T-helper 1 cell (primary cell): Measurements from ENCODE around the gene TM7SF3.
"Not testable (repeated sequence)": the region's sequence is repeated elsewhere in the genome, so short reads cannot be mapped to it uniquely, and the experiment has no call there.

Experiments
- DNase-seq, 5 donors: peaks; one replicate each; pipeline ENCODE4 v3.0.0-alpha.2; 2012 to 2020

Gene TM7SF3

DNA sequence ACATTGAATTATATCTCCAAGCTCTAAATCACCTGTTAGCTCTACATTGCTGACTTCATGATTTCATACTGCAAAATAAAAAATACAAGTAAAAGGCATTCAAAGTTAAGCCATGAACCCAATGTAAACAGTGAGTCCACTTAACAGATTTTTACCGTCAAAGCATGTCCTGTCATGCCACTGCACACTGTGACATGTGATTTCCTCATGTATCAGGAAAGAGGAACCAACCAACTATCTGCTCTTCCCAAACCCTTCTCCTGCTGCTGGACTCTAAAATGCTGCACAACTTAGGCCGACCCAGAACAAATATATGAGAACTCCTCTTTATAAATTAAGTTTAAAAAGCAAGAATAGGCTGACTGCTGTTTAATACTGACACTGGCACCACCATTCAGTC, 37.5 kb downstream of the TM7SF3 start:
- DNase-seq, result no peak

- peak; percentile 32 to 55 (median 42) for DNase-seq
These were observed 42.2 kb downstream of the TM7SF3 start for GRCh38 chr12:26971963-26972362.

- DNase-seq, result no peak
These were observed 44.0 kb downstream of the TM7SF3 start for GRCh38 chr12:26970136-26970535.

GRCh38 chr12:26966842-26967241, 47.3 kb downstream of the TM7SF3 start:
- DNase-seq, result no peak

GRCh38 chr12:26963413-26963812, 50.8 kb downstream of the TM7SF3 start:
- no peak for DNase-seq

GRCh38 chr12:26961803-26962202, 52.4 kb downstream of the TM7SF3 start:
- DNase-seq, result no peak

- DNase-seq, result not testable (repeated sequence)
These were observed 52.8 kb downstream of the TM7SF3 start for GRCh38 chr12:26961391-26961790.

DNA sequence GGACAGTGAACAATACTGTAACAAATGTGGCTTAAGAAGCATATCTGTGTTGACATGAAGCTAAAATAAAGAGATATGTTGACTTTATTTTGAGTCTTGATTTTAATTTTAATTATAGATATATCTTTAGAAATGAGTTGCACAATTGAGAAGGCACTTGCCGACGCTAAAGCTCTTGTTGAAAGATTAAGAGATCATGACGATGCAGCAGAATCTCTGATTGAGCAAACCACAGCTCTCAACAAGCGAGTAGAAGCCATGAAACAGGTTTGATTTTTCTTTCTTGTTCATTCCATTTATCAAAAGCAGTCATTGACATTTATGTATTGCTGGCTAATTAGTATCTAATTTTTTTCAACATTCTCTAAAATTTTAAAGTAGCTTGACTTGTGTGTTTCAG, 60.2 kb downstream of the TM7SF3 start:
- DNase-seq, result no peak

DNA sequence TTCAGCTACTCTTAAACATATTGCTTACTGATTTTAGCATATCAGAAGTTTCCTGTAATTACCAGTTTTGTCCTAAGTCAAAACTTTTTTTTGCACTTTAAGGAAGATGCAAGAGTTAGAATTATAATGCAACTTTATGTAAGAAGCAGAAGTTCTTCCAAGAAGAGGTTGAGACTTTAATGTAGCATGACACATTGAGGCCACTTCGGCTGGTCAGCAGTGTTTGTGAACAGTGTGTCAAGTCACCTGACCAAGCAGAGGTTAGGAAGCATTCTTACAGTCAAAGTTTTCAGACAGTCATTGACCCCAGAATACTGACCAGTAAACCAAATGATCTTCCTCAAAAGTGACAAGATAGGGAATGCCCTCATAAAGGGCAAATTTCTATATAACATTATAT, 60.7 kb downstream of the TM7SF3 start:
- DNase-seq, result no peak

DNA sequence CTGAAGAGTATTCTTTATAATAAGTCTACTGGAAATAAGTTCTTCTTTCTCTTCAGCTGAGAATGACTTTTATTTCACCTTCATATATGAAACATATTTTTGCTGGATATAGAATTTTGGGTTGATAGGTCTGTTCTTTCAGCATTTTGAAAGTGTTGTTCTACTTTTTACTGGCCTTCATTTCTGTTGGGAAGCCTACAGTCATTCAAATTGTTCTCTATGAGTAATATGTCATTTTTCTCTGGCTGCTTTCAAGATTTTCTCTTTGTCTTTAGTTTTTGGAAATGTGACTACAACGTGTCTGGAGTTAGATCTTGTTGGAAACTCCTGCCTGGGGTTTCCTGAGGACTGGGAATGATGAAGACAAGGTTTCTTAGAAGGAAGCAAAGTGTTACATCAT, 65.9 kb downstream of the TM7SF3 start:
- no peak for DNase-seq

DNA sequence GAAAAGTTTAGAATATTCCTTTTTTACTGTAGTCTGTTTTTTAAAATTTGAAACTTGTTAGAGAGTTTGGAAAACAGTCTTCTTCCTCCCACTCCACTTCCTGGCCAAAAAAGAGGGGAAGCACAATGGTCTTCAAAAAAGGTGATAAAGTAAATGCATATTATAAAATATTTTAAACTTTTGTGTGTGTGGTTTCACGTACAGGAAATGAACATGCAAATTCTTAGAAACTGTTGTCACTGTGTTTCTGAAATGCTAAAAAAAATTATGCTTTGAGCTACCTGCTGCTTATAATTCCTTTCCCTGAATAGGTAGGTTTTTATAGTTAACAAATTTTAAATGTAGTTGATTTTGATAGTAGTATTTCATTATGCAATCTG, 73.0 kb downstream of the TM7SF3 start:
- DNase-seq, result peak in 1 of 5 donors; percentile 32

DNA sequence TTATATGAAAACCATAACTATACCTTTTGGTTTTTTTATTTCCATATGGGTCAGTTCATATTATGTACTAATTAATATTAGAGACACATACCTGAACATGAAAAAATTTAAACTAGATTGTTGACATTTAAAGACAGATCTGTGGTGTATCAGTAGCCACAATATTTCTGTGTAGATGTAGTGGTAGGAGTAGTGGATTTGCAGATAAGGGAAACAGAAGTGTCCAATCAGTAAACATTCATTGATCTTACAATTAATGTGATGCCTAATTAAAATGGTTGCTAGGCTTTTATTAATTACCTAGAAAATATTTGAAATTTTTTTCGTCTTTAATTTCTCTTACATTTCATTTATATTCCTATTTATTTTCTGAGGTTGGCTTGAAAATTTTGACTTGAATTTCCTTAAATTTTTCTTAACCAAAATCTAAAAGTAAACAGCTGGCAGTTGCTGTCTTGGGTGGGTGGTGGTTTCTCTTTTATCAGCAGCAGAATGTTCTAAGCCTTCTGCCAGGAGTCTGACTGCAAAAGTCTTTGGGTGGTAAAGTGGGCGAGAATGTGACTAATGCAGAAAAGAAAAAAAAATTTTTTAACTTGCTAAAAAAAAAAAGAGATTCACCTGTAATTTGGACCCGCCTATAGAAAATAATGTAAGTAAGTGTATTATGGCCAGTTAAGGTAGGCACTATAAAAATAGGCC, 73.5 kb downstream of the TM7SF3 start:
- DNase-seq, result peak in 2 of 5 donors; percentile 15 to 23

GRCh38 chr12:26939953-26940352, 74.2 kb downstream of the TM7SF3 start:
- no peak for DNase-seq

- DNase-seq, result peak in 1 of 5 donors; percentile 11
These were observed 74.9 kb downstream of the TM7SF3 start for GRCh38 chr12:26939192-26939832.

DNA sequence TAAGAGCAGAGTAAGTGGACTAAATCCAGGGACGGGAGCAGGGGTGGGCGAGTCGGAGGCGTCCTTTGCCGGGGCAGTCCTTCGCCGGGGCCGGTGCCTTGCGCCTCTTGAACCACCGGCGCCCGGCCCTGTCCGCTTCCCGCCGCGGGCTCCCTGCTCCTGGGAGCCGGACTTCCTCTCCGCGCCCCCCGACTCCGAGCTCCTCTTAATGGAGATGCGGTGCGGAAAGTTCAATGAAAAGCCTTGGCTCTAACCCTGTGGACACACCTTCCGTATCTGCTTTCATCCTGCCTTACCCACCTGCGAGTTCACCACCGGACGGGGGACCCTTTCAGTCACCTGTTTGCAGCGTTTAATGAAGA, 75.5 kb downstream of the TM7SF3 start:
- peak in 1 of 5 donors; percentile 24 for DNase-seq

GRCh38 chr12:26937863-26938700, 76.1 kb downstream of the TM7SF3 start, which contains the start of the genes FGFR1OP2 and INTS13:
TSS of gene FGFR1OP2 (plus strand) at chr12:26938470. CDS start at chr12:26954159, 15,689 bp downstream.
TSS of gene INTS13 (minus strand) at chr12:26937981. CDS start at chr12:26936803, 1,178 bp downstream.
- peak; percentile 93 to 98 (median 95) for DNase-seq

DNA sequence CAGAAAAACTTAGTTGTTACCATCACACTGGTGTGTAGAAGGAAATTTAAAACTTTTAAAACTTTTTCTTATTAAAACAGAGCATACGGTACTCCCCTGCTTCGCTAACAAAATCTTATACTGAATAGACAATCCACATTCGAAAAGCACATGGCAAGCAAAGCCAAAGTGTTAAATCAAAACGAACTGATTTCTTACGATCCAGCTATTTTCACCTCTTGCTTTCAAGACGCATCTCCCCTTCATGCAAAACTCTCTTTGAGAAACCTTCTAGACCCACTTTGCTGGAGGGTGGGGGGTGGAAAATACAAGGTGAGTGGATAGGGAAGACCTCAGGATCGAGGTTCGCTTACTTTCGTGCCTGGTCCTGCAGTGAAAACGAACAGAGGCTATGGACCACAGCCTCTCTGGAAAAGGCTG, 76.7 kb downstream of the TM7SF3 start:
- no peak for DNase-seq

DNA sequence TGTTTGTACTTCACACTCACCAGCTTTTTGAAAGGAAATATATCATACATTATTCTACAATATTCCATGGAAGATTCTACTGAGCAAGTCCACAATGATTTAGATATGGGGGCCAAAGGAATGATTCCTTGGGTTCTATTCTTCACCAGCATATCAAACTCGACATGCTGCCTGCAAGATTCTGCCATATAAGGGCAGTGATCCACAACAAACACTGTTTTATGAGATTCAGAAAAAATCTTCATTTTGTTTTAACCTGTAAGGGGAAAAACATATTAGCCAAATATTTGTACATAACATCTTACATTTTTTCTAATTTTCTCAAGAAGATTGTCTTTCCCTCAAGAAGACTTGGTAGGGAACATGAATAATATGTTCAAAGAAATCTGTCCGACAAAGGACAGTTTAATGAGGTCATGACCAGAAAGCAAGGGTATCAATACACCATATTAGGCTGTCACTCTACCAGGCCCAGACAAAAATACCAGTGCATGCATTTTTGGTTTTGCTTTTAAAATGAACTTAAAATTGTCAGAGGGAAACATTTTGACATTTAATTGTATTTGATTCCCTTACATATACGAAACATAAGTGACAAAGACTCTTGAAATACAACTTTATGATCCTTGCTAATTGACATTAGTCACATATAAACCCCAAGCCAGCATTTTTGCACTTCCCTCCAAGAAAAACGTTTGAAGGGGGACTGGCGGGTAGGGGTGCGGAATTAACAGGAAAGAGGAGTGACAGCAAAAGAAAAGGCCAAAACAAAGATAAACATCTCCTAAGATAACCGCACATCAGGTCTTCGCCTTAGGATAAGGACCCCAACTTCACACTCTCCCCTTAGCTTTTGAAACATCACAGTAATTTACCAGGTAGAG, 77.4 kb downstream of the TM7SF3 start:
- peak in 2 of 5 donors; percentile 16 to 37 for DNase-seq

DNA sequence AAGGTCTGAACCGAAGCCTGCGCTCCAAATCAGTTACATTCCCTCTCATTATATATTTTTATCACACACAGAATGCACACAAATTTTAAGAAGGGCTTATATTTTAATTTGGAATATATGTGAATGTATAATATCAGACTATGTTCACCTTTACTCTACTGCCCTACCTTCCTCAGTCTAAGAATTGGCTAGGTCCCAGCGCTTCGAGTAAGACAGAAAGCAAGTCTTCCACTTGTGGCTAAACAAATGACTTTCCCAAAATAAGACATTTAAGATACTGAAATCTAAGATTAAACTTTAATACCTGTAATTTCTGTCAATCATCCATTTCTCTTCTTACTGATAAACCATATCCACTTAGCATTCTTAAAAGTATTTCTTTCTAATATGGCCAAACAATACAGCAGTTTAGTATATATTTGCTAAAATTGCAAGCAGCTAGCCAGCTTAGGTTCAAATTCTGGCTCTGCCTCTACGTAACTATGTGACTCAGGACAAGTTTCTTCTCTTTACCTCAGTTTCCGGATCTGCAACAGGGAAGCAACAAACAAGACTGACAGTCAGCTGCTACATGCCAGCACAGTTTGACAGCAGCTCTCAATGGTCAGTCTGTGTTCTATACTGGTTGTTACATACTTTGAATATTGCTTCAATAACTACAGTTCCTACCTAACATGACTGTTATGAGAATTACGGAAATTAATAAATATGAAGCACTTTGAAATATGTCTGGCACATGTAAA, 78.4 kb downstream of the TM7SF3 start:
- DNase-seq, result peak in 1 of 5 donors; percentile 65

GRCh38 chr12:26929590-26929989, 84.6 kb downstream of the TM7SF3 start:
- DNase-seq, result no peak

DNA sequence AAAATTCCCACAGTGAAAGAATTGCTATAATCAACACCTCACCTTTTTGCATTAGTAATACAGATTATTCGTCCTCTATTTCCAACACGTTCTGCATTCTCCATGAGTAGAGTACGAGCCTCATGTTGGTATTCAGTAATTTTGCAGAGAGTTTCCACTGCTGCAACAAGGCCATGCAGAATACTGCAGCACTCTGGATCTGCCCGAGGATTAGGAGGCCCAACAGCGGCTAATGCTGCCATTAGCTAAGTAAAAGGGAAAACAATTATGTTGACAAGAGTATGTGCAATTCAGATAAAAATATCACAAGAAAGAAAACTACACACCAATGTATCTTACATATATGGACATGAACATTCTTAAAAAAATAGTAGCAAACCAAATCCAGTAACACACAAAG, 85.5 kb downstream of the TM7SF3 start:
- no peak for DNase-seq
